ENCODE results near the gene ZNF574. TPM values are rescaled to one million over a fixed set of nuclear protein-coding genes. Genes with fewer than 3 reads are reported as not detected.
"Not testable (repeated sequence)": the region's sequence is repeated elsewhere in the genome, so short reads cannot be mapped to it uniquely, and the experiment has no call there.

The ZNF574 gene
- total and polyA plus RNA-seq, 2 donors from 2014 or later: 7.2 to 12.7 TPM

- Histone ChIP-seq H3K4me3 (ENCODE audit: low read length in 3 of 3) (no peak overlapping the region), H3K27ac (ENCODE audit: low read depth in 2 of 2, low read length in 2 of 2) (no peak overlapping the region), H3K9me3 (ENCODE audit: control insufficient read depth in 2 of 3, insufficient read depth in 1 of 3, low read length in 3 of 3) (no peaks in the 10 kb centered on the region), H3K4me1 (ENCODE audit: control insufficient read depth in 2 of 3, insufficient read depth in 2 of 3, low read depth in 1 of 3, low read length in 3 of 3) (no peaks in the 10 kb centered on the region), H3K27me3 (ENCODE audit: control insufficient read depth, insufficient read depth, low read length) (no peaks in the 10 kb centered on the region), H3K36me3 (ENCODE audit: control insufficient read depth in 2 of 3, insufficient read depth in 3 of 3, low read length in 3 of 3) (peaks cover 0 to 2% (median 0%) of the 10 kb centered on the region in 3 donors), H3K9ac (ENCODE audit: low read length in 3 of 3) (no peak overlapping the region)
- intact Hi-C loops (cut with DNase I): no loop called here
- DNase-seq: no peak
- FAIRE-seq: no peak
- TF ChIP-seq CTCF (IDR thresholded peaks at IDR 0.05; ENCODE audit: borderline replicate concordance, extremely low read depth, insufficient read depth): no peak
Measured at GRCh38 chr19:42040031-42040430, 35.9 kb upstream of the ZNF574 start.

- FAIRE-seq: not testable (repeated sequence)
Measured at GRCh38 chr19:42040491-42040890, 35.5 kb upstream of the ZNF574 start.

GRCh38 chr19:42042455-42043170 is 33.4 kb upstream of the ZNF574 start:
- FAIRE-seq (no peak), DNase-seq (no peak)
- H3K27ac ChIP-seq (ENCODE audit: low read depth in 2 of 2, low read length in 2 of 2): no peak overlapping the region
- no peak overlapping the region for H3K9ac ChIP-seq (ENCODE audit: low read length in 3 of 3)
- no peaks in the 10 kb centered on the region for H3K27me3 ChIP-seq (ENCODE audit: control insufficient read depth, insufficient read depth, low read length)
- TF ChIP-seq CTCF (IDR thresholded peaks at IDR 0.05; ENCODE audit: borderline replicate concordance, extremely low read depth, insufficient read depth): no peak
- no peaks in the 10 kb centered on the region for H3K9me3 ChIP-seq (ENCODE audit: control insufficient read depth in 2 of 3, insufficient read depth in 1 of 3, low read length in 3 of 3)
- peaks cover 0 to 2% (median 0%) of the 10 kb centered on the region in 3 donors for H3K36me3 ChIP-seq (ENCODE audit: control insufficient read depth in 2 of 3, insufficient read depth in 3 of 3, low read length in 3 of 3)
- H3K4me1 ChIP-seq (ENCODE audit: control insufficient read depth in 2 of 3, insufficient read depth in 2 of 3, low read depth in 1 of 3, low read length in 3 of 3): no peaks in the 10 kb centered on the region
- intact Hi-C loops (cut with DNase I): no loop called here
- H3K4me3 ChIP-seq (ENCODE audit: low read length in 3 of 3): no peak overlapping the region

More at GRCh38 chr19:42040491-42040890, 35.5 kb upstream of the ZNF574 start:
- H3K27me3 ChIP-seq (ENCODE audit: control insufficient read depth, insufficient read depth, low read length); H3K27ac ChIP-seq (ENCODE audit: low read depth in 2 of 2, low read length in 2 of 2); DNase-seq; H3K4me3 ChIP-seq (ENCODE audit: low read length in 3 of 3); intact Hi-C loops (cut with DNase I); H3K9me3 ChIP-seq (ENCODE audit: control insufficient read depth in 2 of 3, insufficient read depth in 1 of 3, low read length in 3 of 3); H3K9ac ChIP-seq (ENCODE audit: low read length in 3 of 3); H3K4me1 ChIP-seq (ENCODE audit: control insufficient read depth in 2 of 3, insufficient read depth in 2 of 3, low read depth in 1 of 3, low read length in 3 of 3); H3K36me3 ChIP-seq (ENCODE audit: control insufficient read depth in 2 of 3, insufficient read depth in 3 of 3, low read length in 3 of 3): not testable (repeated sequence)

- no peak for FAIRE-seq
- intact Hi-C loops (cut with DNase I): no loop called here
- Histone ChIP-seq H3K4me3 (ENCODE audit: low read length in 3 of 3) (no peak overlapping the region), H3K9ac (ENCODE audit: low read length in 3 of 3) (no peak overlapping the region), H3K4me1 (ENCODE audit: control insufficient read depth in 2 of 3, insufficient read depth in 2 of 3, low read depth in 1 of 3, low read length in 3 of 3) (no peaks in the 10 kb centered on the region), H3K36me3 (ENCODE audit: control insufficient read depth in 2 of 3, insufficient read depth in 3 of 3, low read length in 3 of 3) (peaks cover 0 to 2% (median 0%) of the 10 kb centered on the region in 3 donors), H3K27me3 (ENCODE audit: control insufficient read depth, insufficient read depth, low read length) (no peaks in the 10 kb centered on the region), H3K9me3 (ENCODE audit: control insufficient read depth in 2 of 3, insufficient read depth in 1 of 3, low read length in 3 of 3) (no peaks in the 10 kb centered on the region), H3K27ac (ENCODE audit: low read depth in 2 of 2, low read length in 2 of 2) (no peak overlapping the region)
- no peak for TF ChIP-seq CTCF (IDR thresholded peaks at IDR 0.05; ENCODE audit: borderline replicate concordance, extremely low read depth, insufficient read depth)
- DNase-seq: no peak
Measured at GRCh38 chr19:42045575-42045974, 30.4 kb upstream of the ZNF574 start.
